Activated T-cell treated with anti-CD3 and anti-CD28 coated beads for 24 hours (primary cell): ENCODE measurements around the gene GPR87.
A peak's percentile ranks its signal among the peaks of the same experiment; 100 is the strongest.

Experiments
- DNase-seq: peaks from one replicate; pipeline ENCODE4 v3.0.0-alpha.2; 2020; ENCODE audit warnings: low read depth

Gene GPR87, protein sequence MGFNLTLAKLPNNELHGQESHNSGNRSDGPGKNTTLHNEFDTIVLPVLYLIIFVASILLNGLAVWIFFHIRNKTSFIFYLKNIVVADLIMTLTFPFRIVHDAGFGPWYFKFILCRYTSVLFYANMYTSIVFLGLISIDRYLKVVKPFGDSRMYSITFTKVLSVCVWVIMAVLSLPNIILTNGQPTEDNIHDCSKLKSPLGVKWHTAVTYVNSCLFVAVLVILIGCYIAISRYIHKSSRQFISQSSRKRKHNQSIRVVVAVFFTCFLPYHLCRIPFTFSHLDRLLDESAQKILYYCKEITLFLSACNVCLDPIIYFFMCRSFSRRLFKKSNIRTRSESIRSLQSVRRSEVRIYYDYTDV

GRCh38 chr3:151316267-151316991 is at the start of gene GPR87:
Gene GPR87 (minus strand): TSS chr3:151316820. CDS start chr3:151300100, 16,720 bp downstream.
- peak; percentile 15 for DNase-seq

- no peak for DNase-seq
Measured at GRCh38 chr3:151362751-151363174, 46.1 kb upstream of the GPR87 start.

- no peak for DNase-seq
Measured at GRCh38 chr3:151357463-151357850, 40.8 kb upstream of the GPR87 start.

- no peak for DNase-seq
Measured at GRCh38 chr3:151356794-151357462, 40.3 kb upstream of the GPR87 start.

DNA sequence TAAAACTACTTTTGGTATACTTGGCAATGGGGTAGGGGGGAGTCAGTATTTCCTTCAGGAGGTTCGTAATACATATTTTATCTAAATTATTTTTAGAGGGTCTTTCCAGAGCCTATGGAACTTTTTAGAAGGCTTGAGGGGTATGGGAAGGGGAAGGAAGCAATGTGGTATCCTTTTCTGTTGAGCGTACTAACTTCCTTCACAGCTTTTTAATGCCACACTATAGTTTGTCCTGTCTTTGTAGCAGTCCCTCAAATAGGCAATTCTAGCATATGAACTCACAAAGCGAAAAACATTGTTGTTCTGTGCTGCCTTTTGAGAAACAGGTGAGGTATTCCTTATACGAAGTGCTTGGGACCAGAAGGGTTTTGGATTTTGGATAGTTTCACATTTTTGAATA is 35.0 kb upstream of the GPR87 start:
- DNase-seq: no peak

DNA sequence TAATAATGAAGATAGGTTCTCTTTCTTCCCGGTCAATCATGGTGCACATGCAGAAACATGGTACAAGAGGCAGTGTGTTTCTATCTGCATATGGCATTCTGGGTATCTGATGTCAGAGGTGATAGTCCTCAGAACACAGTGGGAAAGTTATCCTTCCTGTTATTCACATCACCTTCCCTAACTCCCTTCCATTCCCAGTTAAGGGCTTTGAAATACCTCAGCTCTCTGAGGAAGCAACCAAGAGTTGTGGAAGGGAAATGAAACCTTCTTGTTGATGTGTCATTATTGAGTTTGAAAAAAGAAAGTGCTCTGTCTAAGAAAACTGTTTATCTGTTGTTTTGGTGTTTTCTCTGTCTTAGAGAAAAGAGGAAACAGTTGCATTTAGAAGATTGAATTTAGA is 34.6 kb upstream of the GPR87 start:
- no peak for DNase-seq

GRCh38 chr3:151350656-151351055 is 34.0 kb upstream of the GPR87 start:
- DNase-seq: no peak

GRCh38 chr3:151347432-151347831 is 30.8 kb upstream of the GPR87 start:
- no peak for DNase-seq

DNA sequence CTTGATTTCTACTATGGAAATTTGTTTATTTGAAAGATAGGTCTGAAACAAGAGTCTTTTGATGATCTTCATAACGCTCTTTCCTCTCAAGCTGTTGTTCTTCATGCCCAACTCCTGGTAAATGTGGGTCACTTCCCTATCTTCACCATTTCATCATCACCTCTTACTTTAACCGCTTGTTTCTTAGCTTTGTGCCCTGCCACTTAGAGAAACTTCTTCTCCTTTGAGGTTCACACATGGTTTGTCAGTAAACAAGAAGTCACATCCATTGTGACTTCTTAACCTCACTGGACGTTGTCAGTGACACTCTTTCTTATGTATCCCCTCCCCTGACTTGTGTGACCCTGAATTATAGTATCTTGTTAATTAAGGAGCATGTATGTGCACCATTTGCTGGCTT is 29.7 kb upstream of the GPR87 start:
- no peak for DNase-seq

GRCh38 chr3:151345859-151346258 is 29.2 kb upstream of the GPR87 start:
- no peak for DNase-seq

- no peak for DNase-seq
Measured at GRCh38 chr3:151331696-151332095, 15.1 kb upstream of the GPR87 start.

GRCh38 chr3:151330899-151331298 is 14.3 kb upstream of the GPR87 start:
- no peak for DNase-seq

- no peak for DNase-seq
Measured at GRCh38 chr3:151330379-151330778, 13.8 kb upstream of the GPR87 start.

GRCh38 chr3:151329363-151329762 is 12.7 kb upstream of the GPR87 start, which contains the start of gene P2RY13:
Gene P2RY13 (minus strand): TSS chr3:151329549. CDS start chr3:151329528, 21 bp downstream.
- DNase-seq: no peak

- DNase-seq: no peak
Measured at GRCh38 chr3:151328298-151328995, 11.8 kb upstream of the GPR87 start.

DNA sequence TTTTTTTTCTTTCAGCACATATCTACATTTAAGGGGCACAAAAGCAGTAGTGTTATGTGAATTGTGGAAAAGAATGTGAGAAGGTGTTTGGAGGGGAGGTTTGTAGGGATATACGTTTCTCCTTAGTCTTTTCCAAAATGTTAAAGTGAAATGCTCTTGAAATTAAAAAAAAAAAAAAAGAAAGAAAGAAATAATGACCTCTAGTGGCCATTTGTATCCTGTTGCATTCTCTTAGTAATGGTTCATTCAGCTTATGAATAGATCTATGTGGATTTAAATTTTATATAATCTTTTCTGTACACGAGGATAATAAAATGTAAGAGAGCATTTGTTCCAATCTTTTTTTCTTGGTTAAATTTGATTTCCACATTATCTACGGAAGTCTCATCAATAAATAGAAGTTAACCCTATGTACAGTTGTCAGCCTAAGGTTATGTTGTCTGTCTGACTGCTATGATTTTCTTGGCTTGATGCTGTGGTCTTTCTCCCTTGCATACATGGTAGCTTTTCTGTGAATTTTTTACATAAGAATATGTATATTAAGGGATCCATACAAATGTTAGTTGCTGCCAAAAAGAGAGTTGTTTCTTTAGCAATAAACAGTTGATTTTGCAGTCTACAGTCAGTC is 11.1 kb upstream of the GPR87 start:
- no peak for DNase-seq

- no peak for DNase-seq
Measured at GRCh38 chr3:151322511-151322910, 5.9 kb upstream of the GPR87 start.

- DNase-seq: no peak
Measured at GRCh38 chr3:151321526-151321925, 4.9 kb upstream of the GPR87 start.

DNA sequence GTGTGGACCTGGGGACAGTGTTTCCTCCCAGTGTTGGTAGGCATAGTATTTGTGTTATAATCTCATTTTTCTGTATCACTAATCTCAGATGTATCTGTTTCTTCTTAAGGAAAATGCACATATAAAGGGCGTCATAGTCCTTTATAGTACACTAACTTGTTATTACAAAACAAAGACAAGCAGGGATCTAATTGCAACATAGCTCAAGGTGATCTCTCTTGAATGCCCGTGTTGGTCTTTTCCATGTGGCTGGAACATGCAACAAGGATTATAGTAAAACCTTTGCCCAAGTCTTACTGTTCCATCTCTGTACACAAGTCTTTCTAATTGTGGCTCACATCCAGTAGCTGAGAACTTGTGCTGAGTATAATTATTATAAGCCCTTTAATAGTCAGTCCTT is 3.5 kb upstream of the GPR87 start:
- no peak for DNase-seq

GRCh38 chr3:151319628-151320027 is 3.0 kb upstream of the GPR87 start:
- no peak for DNase-seq

- no peak for DNase-seq
Measured at GRCh38 chr3:151318991-151319390, 2.4 kb upstream of the GPR87 start.

DNA sequence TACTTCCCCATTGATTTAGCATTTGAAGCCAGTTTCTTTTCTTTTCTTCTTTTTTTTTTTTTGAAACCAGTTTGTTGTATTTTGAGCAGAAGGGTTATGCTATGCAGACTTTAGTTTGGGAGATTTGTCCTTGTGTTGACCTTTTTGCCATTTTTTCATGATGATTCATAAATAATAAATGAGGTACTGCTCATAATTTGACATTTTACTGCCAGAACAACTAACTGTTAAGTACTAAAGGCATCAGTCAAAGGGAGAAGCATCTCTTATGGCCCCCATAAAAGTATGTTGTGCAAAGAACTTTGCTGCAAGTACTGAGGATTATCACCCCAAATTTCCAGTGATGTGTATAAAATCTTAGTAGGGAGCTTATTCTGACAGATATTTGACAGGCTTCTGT is 1.7 kb upstream of the GPR87 start:
- no peak for DNase-seq
